Measurements from ENCODE around the gene METTL3. TPM values are rescaled to one million over a fixed set of nuclear protein-coding genes. Genes with fewer than 3 reads are reported as not detected.

The METTL3 gene
- total and polyA plus RNA-seq, 2 of the 13 experiments (the other 11 are each of a cell fraction or from before 2014, with no cell fraction given), result 123 to 130 TPM

DNA sequence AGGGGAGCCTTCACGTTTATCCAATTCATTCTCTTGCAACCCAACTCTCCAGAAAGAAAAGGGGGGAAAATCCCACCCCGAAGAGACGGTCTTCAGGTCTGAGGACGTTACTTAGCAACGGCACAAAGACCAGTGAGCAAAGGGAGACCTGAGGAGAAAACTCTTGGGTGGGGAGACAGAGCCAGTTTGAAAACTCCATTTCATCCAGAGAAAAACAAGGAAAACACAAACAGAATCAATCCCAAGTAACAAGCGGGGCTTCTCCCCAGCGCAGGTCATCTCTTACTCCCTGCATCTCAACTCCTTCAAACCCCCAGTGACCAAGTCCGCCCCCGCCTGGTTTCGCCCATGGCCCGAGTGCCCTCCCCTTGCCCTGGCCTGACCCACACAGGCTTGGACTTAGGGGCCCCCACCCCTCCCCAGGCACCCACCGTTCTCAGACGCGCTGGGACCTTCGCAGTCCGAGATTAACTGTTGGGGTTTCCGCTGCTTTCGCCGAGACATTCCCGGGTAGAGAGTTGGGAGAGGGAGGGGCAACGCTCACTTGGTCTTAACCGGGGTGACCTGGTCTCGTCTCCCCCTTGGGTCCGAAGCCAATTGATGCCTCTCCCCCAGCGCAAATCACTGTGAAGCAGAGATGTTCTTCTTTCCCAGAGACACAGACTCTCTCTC lies 25.4 kb upstream of the METTL3 start (continued):
- TF ChIP-seq BCL3 (CRISPR knock-in tag; IDR thresholded peaks at IDR 0.05) (peak; percentile 47; the same call in 1 of the 2 replicates), STAT6 (CRISPR knock-in tag; IDR thresholded peaks at IDR 0.05; ENCODE audit: borderline replicate concordance) (0 out of 2 replicates have a peak, but pooled peaks have one; percentile 33), MXI1 (IDR thresholded peaks at IDR 0.05; ENCODE audit: borderline replicate concordance, low read depth, low read length) (no peak), ZIK1 (CRISPR knock-in tag; IDR thresholded peaks at IDR 0.05; ENCODE audit: borderline replicate concordance, low read depth) (0 out of 2 replicates have a peak, but pooled peaks have one; percentile 48), BHLHE40 (IDR thresholded peaks at IDR 0.05; ENCODE audit: low read length) (no peak), DR1 (CRISPR knock-in tag; IDR thresholded peaks at IDR 0.05) (no peak), ZNF280D (CRISPR knock-in tag; IDR thresholded peaks at IDR 0.05) (0 out of 2 replicates have a peak, but pooled peaks have one; percentile 11), NCOA1 (CRISPR knock-in tag; IDR thresholded peaks at IDR 0.05) (0 out of 2 replicates have a peak, but pooled peaks have one; percentile 36), ZSCAN12 (CRISPR knock-in tag; IDR thresholded peaks at IDR 0.05) (no peak), EHMT2 (IDR thresholded peaks at IDR 0.05; ENCODE audit: borderline replicate concordance, low read depth, low read length) (no peak)
- TF ChIP-seq, protein P1, sequence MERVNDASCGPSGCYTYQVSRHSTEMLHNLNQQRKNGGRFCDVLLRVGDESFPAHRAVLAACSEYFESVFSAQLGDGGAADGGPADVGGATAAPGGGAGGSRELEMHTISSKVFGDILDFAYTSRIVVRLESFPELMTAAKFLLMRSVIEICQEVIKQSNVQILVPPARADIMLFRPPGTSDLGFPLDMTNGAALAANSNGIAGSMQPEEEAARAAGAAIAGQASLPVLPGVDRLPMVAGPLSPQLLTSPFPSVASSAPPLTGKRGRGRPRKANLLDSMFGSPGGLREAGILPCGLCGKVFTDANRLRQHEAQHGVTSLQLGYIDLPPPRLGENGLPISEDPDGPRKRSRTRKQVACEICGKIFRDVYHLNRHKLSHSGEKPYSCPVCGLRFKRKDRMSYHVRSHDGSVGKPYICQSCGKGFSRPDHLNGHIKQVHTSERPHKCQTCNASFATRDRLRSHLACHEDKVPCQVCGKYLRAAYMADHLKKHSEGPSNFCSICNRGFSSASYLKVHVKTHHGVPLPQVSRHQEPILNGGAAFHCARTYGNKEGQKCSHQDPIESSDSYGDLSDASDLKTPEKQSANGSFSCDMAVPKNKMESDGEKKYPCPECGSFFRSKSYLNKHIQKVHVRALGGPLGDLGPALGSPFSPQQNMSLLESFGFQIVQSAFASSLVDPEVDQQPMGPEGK (CRISPR knock-in tag; IDR thresholded peaks at IDR 0.05), result peak; percentile 81; the same call in 1 of the 2 replicates
- TF ChIP-seq, protein P2, sequence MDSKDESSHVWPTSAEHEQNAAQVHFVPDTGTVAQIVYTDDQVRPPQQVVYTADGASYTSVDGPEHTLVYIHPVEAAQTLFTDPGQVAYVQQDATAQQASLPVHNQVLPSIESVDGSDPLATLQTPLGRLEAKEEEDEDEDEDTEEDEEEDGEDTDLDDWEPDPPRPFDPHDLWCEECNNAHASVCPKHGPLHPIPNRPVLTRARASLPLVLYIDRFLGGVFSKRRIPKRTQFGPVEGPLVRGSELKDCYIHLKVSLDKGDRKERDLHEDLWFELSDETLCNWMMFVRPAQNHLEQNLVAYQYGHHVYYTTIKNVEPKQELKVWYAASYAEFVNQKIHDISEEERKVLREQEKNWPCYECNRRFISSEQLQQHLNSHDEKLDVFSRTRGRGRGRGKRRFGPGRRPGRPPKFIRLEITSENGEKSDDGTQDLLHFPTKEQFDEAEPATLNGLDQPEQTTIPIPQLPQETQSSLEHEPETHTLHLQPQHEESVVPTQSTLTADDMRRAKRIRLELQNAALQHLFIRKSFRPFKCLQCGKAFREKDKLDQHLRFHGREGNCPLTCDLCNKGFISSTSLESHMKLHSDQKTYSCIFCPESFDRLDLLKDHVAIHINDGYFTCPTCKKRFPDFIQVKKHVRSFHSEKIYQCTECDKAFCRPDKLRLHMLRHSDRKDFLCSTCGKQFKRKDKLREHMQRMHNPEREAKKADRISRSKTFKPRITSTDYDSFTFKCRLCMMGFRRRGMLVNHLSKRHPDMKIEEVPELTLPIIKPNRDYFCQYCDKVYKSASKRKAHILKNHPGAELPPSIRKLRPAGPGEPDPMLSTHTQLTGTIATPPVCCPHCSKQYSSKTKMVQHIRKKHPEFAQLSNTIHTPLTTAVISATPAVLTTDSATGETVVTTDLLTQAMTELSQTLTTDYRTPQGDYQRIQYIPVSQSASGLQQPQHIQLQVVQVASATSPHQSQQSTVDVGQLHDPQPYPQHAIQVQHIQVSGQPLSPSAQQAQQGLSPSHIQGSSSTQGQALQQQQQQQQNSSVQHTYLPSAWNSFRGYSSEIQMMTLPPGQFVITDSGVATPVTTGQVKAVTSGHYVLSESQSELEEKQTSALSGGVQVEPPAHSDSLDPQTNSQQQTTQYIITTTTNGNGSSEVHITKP (CRISPR knock-in tag; IDR thresholded peaks at IDR 0.05; ENCODE audit: low read depth), result peak; percentile 81
- TF ChIP-seq, protein P3, sequence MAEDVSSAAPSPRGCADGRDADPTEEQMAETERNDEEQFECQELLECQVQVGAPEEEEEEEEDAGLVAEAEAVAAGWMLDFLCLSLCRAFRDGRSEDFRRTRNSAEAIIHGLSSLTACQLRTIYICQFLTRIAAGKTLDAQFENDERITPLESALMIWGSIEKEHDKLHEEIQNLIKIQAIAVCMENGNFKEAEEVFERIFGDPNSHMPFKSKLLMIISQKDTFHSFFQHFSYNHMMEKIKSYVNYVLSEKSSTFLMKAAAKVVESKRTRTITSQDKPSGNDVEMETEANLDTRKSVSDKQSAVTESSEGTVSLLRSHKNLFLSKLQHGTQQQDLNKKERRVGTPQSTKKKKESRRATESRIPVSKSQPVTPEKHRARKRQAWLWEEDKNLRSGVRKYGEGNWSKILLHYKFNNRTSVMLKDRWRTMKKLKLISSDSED (CRISPR knock-in tag; IDR thresholded peaks at IDR 0.05), result no peak
